T-helper 9 cell (primary cell): Measurements from ENCODE around the gene THAP12.
"Not testable (repeated sequence)": the region's sequence is repeated elsewhere in the genome, so short reads cannot be mapped to it uniquely, and the experiment has no call there.

Experiments used
- DNase-seq: peaks from one replicate; pipeline ENCODE4 v3.0.0-alpha.2; 2020

Gene THAP12

GRCh38 chr11:76323804-76324203, 57.1 kb downstream of the THAP12 start:
- DNase-seq: no peak

GRCh38 chr11:76323375-76323774, 57.6 kb downstream of the THAP12 start:
- DNase-seq: not testable (repeated sequence)

GRCh38 chr11:76322942-76323341, 58.0 kb downstream of the THAP12 start:
- no peak for DNase-seq

- DNase-seq: no peak
Measured at GRCh38 chr11:76322540-76322939, 58.4 kb downstream of the THAP12 start.

- no peak for DNase-seq
Measured at GRCh38 chr11:76321820-76322524, 59.0 kb downstream of the THAP12 start.

- no peak for DNase-seq
Measured at GRCh38 chr11:76321340-76321739, 59.6 kb downstream of the THAP12 start.

- no peak for DNase-seq
Measured at GRCh38 chr11:76320929-76321328, 60.0 kb downstream of the THAP12 start.

- not testable (repeated sequence) for DNase-seq
Measured at GRCh38 chr11:76319798-76320197, 61.1 kb downstream of the THAP12 start.

- peak; percentile 93 for DNase-seq
Measured at GRCh38 chr11:76318744-76319384, 62.1 kb downstream of the THAP12 start.

- DNase-seq: no peak
Measured at GRCh38 chr11:76317296-76317695, 63.6 kb downstream of the THAP12 start.

- no peak for DNase-seq
Measured at GRCh38 chr11:76316726-76317125, 64.2 kb downstream of the THAP12 start.

- DNase-seq: no peak
Measured at GRCh38 chr11:76315182-76315853, 65.6 kb downstream of the THAP12 start.

- no peak for DNase-seq
Measured at GRCh38 chr11:76314741-76315090, 66.2 kb downstream of the THAP12 start.

- no peak for DNase-seq
Measured at GRCh38 chr11:76313913-76314740, 66.8 kb downstream of the THAP12 start.

GRCh38 chr11:76313271-76313670, 67.7 kb downstream of the THAP12 start:
- DNase-seq: no peak

- DNase-seq: no peak
Measured at GRCh38 chr11:76310832-76311595, 69.9 kb downstream of the THAP12 start.

GRCh38 chr11:76307978-76308747, 72.8 kb downstream of the THAP12 start:
- no peak for DNase-seq

GRCh38 chr11:76307396-76307795, 73.5 kb downstream of the THAP12 start:
- DNase-seq: no peak

- DNase-seq: no peak
Measured at GRCh38 chr11:76303399-76303798, 77.5 kb downstream of the THAP12 start.

- no peak for DNase-seq
Measured at GRCh38 chr11:76302996-76303395, 77.9 kb downstream of the THAP12 start.
